Measurements from ENCODE around the gene PIK3CB.

The PIK3CB gene

GRCh38 chr3:138873471-138874278 is 38.9 kb upstream of the PIK3CB start:
- H3K27me3 ChIP-seq (ENCODE audit: low read length) = no peaks in the 10 kb centered on the region
- H3K4me3 ChIP-seq (ENCODE audit: insufficient read depth, low read length, poor library complexity, severe bottlenecking) = no peak overlapping the region
- no peak overlapping the region for H2AFZ ChIP-seq (ENCODE audit: low read depth, low read length, severe bottlenecking)
- no peaks in the 10 kb centered on the region for H3K79me2 ChIP-seq (ENCODE audit: insufficient read depth, low read length)
- no peak overlapping the region for H3K4me2 ChIP-seq (ENCODE audit: low read depth, low read length, poor library complexity, severe bottlenecking)
- no peaks in the 10 kb centered on the region for H3K36me3 ChIP-seq (ENCODE audit: low read length)
- H3K9me3 ChIP-seq (ENCODE audit: insufficient read depth, low read length) = no peaks in the 10 kb centered on the region
- no peak overlapping the region for H3K9ac ChIP-seq (ENCODE audit: low read length)
- H4K20me1 ChIP-seq (ENCODE audit: low read depth, low read length) = no peaks in the 10 kb centered on the region
- no peak for TF ChIP-seq CTCF (IDR thresholded peaks at IDR 0.05; ENCODE audit: insufficient read depth, low read length, poor library complexity, severe bottlenecking)
- no peak for TF ChIP-seq EZH2phosphoT487 (conservative IDR thresholded peaks at IDR 0.05; ENCODE audit: low read length)
- no peaks in the 10 kb centered on the region for H3K9me2 ChIP-seq (replicated peaks; ENCODE audit: insufficient read depth, low read length)
- H3K27ac ChIP-seq (ENCODE audit: low read depth, low read length) = no peak overlapping the region
- no peaks in the 10 kb centered on the region for H3F3A ChIP-seq (ENCODE audit: insufficient read depth)

- Histone ChIP-seq H3K79me2 (ENCODE audit: insufficient read depth, low read length) (no peaks in the 10 kb centered on the region), H3K36me3 (ENCODE audit: low read length) (no peaks in the 10 kb centered on the region), H3K27ac (ENCODE audit: low read depth, low read length) (no peak overlapping the region), H3K27me3 (ENCODE audit: low read length) (no peaks in the 10 kb centered on the region), H3F3A (ENCODE audit: insufficient read depth) (no peaks in the 10 kb centered on the region), H3K4me2 (ENCODE audit: low read depth, low read length, poor library complexity, severe bottlenecking) (no peak overlapping the region), H3K9me2 (replicated peaks; ENCODE audit: insufficient read depth, low read length) (no peaks in the 10 kb centered on the region), H3K9me3 (ENCODE audit: insufficient read depth, low read length) (no peaks in the 10 kb centered on the region), H2AFZ (ENCODE audit: low read depth, low read length, severe bottlenecking) (no peak overlapping the region), H3K4me3 (ENCODE audit: insufficient read depth, low read length, poor library complexity, severe bottlenecking) (no peak overlapping the region), H3K9ac (ENCODE audit: low read length) (no peak overlapping the region), H4K20me1 (ENCODE audit: low read depth, low read length) (no peaks in the 10 kb centered on the region)
- TF ChIP-seq CTCF (IDR thresholded peaks at IDR 0.05; ENCODE audit: insufficient read depth, low read length, poor library complexity, severe bottlenecking) (no peak), EZH2phosphoT487 (conservative IDR thresholded peaks at IDR 0.05; ENCODE audit: low read length) (no peak)
Measured at GRCh38 chr3:138872632-138873031, 37.9 kb upstream of the PIK3CB start.

GRCh38 chr3:138867996-138868395 is 33.3 kb upstream of the PIK3CB start:
- no peak overlapping the region for H2AFZ ChIP-seq (ENCODE audit: low read depth, low read length, severe bottlenecking)
- H3K9me2 ChIP-seq (replicated peaks; ENCODE audit: insufficient read depth, low read length) = no peaks in the 10 kb centered on the region
- no peak overlapping the region for H3K4me2 ChIP-seq (ENCODE audit: low read depth, low read length, poor library complexity, severe bottlenecking)
- no peaks in the 10 kb centered on the region for H3K27me3 ChIP-seq (ENCODE audit: low read length)
- H3K4me3 ChIP-seq (ENCODE audit: insufficient read depth, low read length, poor library complexity, severe bottlenecking) = no peak overlapping the region
- H3K27ac ChIP-seq (ENCODE audit: low read depth, low read length) = no peak overlapping the region
- H3K9ac ChIP-seq (ENCODE audit: low read length) = no peak overlapping the region
- no peaks in the 10 kb centered on the region for H4K20me1 ChIP-seq (ENCODE audit: low read depth, low read length)
- no peaks in the 10 kb centered on the region for H3F3A ChIP-seq (ENCODE audit: insufficient read depth)
- H3K79me2 ChIP-seq (ENCODE audit: insufficient read depth, low read length) = no peaks in the 10 kb centered on the region
- no peaks in the 10 kb centered on the region for H3K9me3 ChIP-seq (ENCODE audit: insufficient read depth, low read length)
- H3K36me3 ChIP-seq (ENCODE audit: low read length) = no peaks in the 10 kb centered on the region
- TF ChIP-seq EZH2phosphoT487 (conservative IDR thresholded peaks at IDR 0.05; ENCODE audit: low read length) (no peak), CTCF (IDR thresholded peaks at IDR 0.05; ENCODE audit: insufficient read depth, low read length, poor library complexity, severe bottlenecking) (no peak)
